ENCODE measurements around the gene ANKRD22. TPM values are rescaled to one million over a fixed set of nuclear protein-coding genes. Genes with fewer than 3 reads are reported as not detected.

ANKRD22 gene
- total and polyA plus RNA-seq, 7 donors, result 2.4 to 26.9 (median 9.7) TPM; not detected in 4

GRCh38 chr10:88889559-88890337 is 38.1 kb upstream of the ANKRD22 start:
- DNase-seq, result no peak
- TF ChIP-seq POLR2AphosphoS5 (IDR thresholded peaks at IDR 0.05), result no peak
- no peak for TF ChIP-seq EP300 (IDR thresholded peaks at IDR 0.05)
- no peak for TF ChIP-seq POLR2A (IDR thresholded peaks at IDR 0.05)
- TF ChIP-seq CTCF (IDR thresholded peaks at IDR 0.05), result no peak
- Histone ChIP-seq H3K4me3 (no peak overlapping the region), H3K4me1 (peaks cover 0 to 14% (median 0%) of the 10 kb centered on the region in 4 donors), H3K36me3 (no peaks in the 10 kb centered on the region), H3K27me3 (no peaks in the 10 kb centered on the region), H3K27ac (no peak overlapping the region), H3K9me3 (no peaks in the 10 kb centered on the region)
- 88 to 94% methylated on average over 1 of the region's 1 CpG for WGBS, 2 donors
- intact Hi-C loops (cut with DNase I), result no loop called here

- no peaks in the 10 kb centered on the region for H3K36me3 ChIP-seq
- H3K27me3 ChIP-seq, result no peaks in the 10 kb centered on the region
- TF ChIP-seq POLR2AphosphoS5 (IDR thresholded peaks at IDR 0.05) (no peak), EP300 (IDR thresholded peaks at IDR 0.05) (no peak), CTCF (IDR thresholded peaks at IDR 0.05) (no peak), POLR2A (IDR thresholded peaks at IDR 0.05) (no peak)
- no peak overlapping the region for H3K4me3 ChIP-seq
- H3K4me1 ChIP-seq, result peaks cover 0 to 9% (median 0%) of the 10 kb centered on the region in 4 donors
- no peak overlapping the region for H3K27ac ChIP-seq
- H3K9me3 ChIP-seq, result no peaks in the 10 kb centered on the region
- DNase-seq, result no peak
- intact Hi-C loops (cut with DNase I), result no loop called here
These were observed 37.3 kb upstream of the ANKRD22 start for GRCh38 chr10:88888810-88889445.

GRCh38 chr10:88886557-88886956 is 34.9 kb upstream of the ANKRD22 start:
- no peak for TF ChIP-seq EP300 (IDR thresholded peaks at IDR 0.05)
- no peak for TF ChIP-seq POLR2A (IDR thresholded peaks at IDR 0.05)
- TF ChIP-seq CTCF (IDR thresholded peaks at IDR 0.05), result no peak
- TF ChIP-seq POLR2AphosphoS5 (IDR thresholded peaks at IDR 0.05), result no peak
- H3K27me3 ChIP-seq, result no peaks in the 10 kb centered on the region
- H3K4me3 ChIP-seq, result no peak overlapping the region
- no peak overlapping the region for H3K27ac ChIP-seq
- intact Hi-C loops (cut with DNase I), result no loop called here
- H3K9me3 ChIP-seq, result no peaks in the 10 kb centered on the region
- DNase-seq, result no peak
- H3K4me1 ChIP-seq, result peaks cover 0 to 10% (median 2%) of the 10 kb centered on the region in 4 donors
- H3K36me3 ChIP-seq, result no peaks in the 10 kb centered on the region

GRCh38 chr10:88883448-88883809 is 31.8 kb upstream of the ANKRD22 start:
- H3K36me3 ChIP-seq, result no peaks in the 10 kb centered on the region
- intact Hi-C loops (cut with DNase I), result loop anchor here (5.0 kb wide), 2 partner anchors 44 to 46 kb away; no protein-coding TSS in a partner anchor
- DNase-seq, result no peak
- WGBS, 2 donors, result 37 to 49% methylated on average over 2 of the region's 2 CpGs
- H3K27ac ChIP-seq, result peak overlapping the region; percentile 35 to 92 (median 86)
- peaks cover 0 to 16% (median 7%) of the 10 kb centered on the region in 4 donors for H3K4me1 ChIP-seq
- no peaks in the 10 kb centered on the region for H3K9me3 ChIP-seq
- no peak overlapping the region for H3K4me3 ChIP-seq
- no peak for TF ChIP-seq POLR2AphosphoS5 (IDR thresholded peaks at IDR 0.05)
- TF ChIP-seq EP300 (IDR thresholded peaks at IDR 0.05), result no peak
- no peak for TF ChIP-seq POLR2A (IDR thresholded peaks at IDR 0.05)
- no peak for TF ChIP-seq CTCF (IDR thresholded peaks at IDR 0.05)
- H3K27me3 ChIP-seq, result no peaks in the 10 kb centered on the region

All from sigmoid colon (tissue), 7 donors.